ENCODE data around the gene QARS1.

QARS1 gene

GRCh38 chr3:49120096-49120437 lies 15.5 kb upstream of the QARS1 start:
- no peak for DNase-seq

- DNase-seq: no peak
Measured at GRCh38 chr3:49119439-49119838, 14.9 kb upstream of the QARS1 start.

GRCh38 chr3:49119036-49119435 lies 14.5 kb upstream of the QARS1 start:
- DNase-seq: no peak

- no peak for DNase-seq
Measured at GRCh38 chr3:49112262-49112661, 7.7 kb upstream of the QARS1 start.

GRCh38 chr3:49111347-49111746 lies 6.8 kb upstream of the QARS1 start:
- no peak for DNase-seq

GRCh38 chr3:49110780-49111179 lies 6.2 kb upstream of the QARS1 start:
- no peak for DNase-seq

- DNase-seq: no peak
Measured at GRCh38 chr3:49108346-49108745, 3.8 kb upstream of the QARS1 start.

- DNase-seq: no peak
Measured at GRCh38 chr3:49104052-49104426, 518 bp downstream of the QARS1 start.

GRCh38 chr3:49100046-49100615 lies 4.4 kb downstream of the QARS1 start:
- DNase-seq: no peak

GRCh38 chr3:49098910-49099630 lies 5.5 kb downstream of the QARS1 start:
- no peak for DNase-seq

- DNase-seq: no peak
Measured at GRCh38 chr3:49098429-49098828, 6.1 kb downstream of the QARS1 start.

- peak; percentile 91 for DNase-seq
Measured at GRCh38 chr3:49093853-49094767, 10.4 kb downstream of the QARS1 start, which contains the start of gene QRICH1. QRICH1 (minus strand) TSS chr3:49094071; CDS start chr3:49077017, 17,054 bp downstream.

- DNase-seq: peak; percentile 32
Measured at GRCh38 chr3:49092938-49093852, 11.4 kb downstream of the QARS1 start.

GRCh38 chr3:49081429-49081828 lies 23.1 kb downstream of the QARS1 start:
- no peak for DNase-seq

GRCh38 chr3:49079270-49079669 lies 25.3 kb downstream of the QARS1 start:
- DNase-seq: no peak

- DNase-seq: no peak
Measured at GRCh38 chr3:49076646-49077045, 27.9 kb downstream of the QARS1 start.

- DNase-seq: no peak
Measured at GRCh38 chr3:49076116-49076515, 28.4 kb downstream of the QARS1 start.

- DNase-seq: no peak
Measured at GRCh38 chr3:49058011-49058410, 46.5 kb downstream of the QARS1 start.

GRCh38 chr3:49057268-49057667 lies 47.3 kb downstream of the QARS1 start:
- DNase-seq: no peak

- DNase-seq: no peak
Measured at GRCh38 chr3:49054344-49054862, 50.2 kb downstream of the QARS1 start.

- DNase-seq: no peak
Measured at GRCh38 chr3:49053543-49053942, 51.0 kb downstream of the QARS1 start.
